ENCODE data around the gene DNAJC9.

The DNAJC9 gene

GRCh38 chr10:73238990-73239566 is 8.0 kb downstream of the DNAJC9 start:
- DNase-seq = no peak

DNA sequence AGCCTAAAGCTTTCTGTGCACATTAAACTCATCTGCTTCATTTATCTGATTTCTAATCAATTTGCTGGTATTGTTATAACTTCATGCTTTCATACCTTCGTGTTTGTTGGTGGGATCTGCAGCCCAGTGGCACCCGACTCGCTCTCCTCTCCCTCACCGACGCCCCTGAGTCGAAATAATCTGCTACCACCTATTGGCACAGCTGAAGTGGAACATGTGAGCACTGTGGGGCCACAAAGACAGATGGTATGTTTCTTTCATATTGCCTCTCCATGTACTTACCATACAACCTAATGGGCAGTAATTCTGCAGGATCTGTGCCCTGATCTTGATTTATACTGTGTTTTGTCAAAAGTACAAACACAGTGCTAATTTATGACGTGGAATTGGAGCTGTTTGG is 12.4 kb downstream of the DNAJC9 start:
- DNase-seq = no peak

DNA sequence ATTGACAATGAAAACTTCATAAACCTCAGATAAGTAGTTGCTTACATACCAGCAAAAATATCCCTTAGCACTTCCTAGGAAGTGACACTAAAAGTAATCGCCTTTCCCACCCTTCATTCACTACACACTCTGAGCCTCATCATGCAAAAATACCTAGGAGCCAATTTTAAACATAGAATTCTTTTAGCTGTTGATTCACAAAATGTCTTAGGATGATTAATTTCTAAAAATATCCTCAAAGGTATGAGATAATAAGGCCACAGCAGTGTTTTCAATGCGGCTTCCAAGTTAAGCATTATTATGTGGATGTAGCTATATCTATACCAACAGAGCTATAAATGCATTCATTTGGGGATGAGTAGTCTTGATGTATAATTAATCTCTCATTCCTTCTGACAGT is 13.2 kb downstream of the DNAJC9 start:
- DNase-seq = no peak

- DNase-seq = no peak
These were observed 14.2 kb downstream of the DNAJC9 start for GRCh38 chr10:73232887-73233286.

- DNase-seq = no peak
These were observed 17.5 kb downstream of the DNAJC9 start for GRCh38 chr10:73229567-73229966.

GRCh38 chr10:73228247-73228646 is 18.8 kb downstream of the DNAJC9 start:
- no peak for DNase-seq

- DNase-seq = no peak
These were observed 20.4 kb downstream of the DNAJC9 start for GRCh38 chr10:73226663-73227062.

- no peak for DNase-seq
These were observed 21.5 kb downstream of the DNAJC9 start for GRCh38 chr10:73225518-73225917.

- DNase-seq = no peak
These were observed 26.1 kb downstream of the DNAJC9 start for GRCh38 chr10:73220989-73221388.

GRCh38 chr10:73219384-73219783 is 27.7 kb downstream of the DNAJC9 start:
- DNase-seq = no peak

DNA sequence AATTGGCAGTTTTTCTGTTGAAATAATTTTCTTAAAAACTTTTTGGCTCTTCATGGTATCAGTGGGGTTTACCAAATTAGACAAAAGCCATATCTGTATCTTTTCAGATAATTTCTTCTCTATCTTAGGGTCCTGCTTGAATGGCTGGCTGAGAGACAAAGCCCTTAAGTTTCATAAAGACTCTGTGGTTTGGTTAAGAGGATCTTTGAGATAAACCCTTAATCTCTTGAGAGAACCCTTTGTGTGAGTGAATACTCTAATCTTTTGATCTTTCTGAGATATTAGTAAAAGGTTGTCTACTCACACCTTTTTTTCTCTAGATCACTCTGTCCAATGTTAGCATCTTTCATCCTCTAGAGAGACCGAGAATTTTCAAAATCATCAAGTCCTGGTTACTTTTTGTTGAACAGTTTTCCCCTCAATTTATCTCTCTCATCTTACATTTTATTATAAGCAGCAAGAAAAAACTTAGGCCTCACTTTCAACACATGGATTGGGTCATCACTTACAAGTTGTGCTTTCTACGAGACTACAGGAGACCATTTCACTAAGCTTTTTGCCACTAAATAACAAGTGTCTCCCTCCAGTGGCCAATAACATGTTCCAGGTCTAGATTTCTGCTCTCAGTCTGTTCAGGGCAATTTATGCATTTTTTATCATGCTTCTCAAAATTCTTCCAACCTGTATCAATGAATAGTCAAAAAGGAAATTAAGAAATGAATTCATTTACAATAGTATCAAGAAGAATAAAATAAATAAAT is 28.4 kb downstream of the DNAJC9 start:
- DNase-seq = no peak

DNA sequence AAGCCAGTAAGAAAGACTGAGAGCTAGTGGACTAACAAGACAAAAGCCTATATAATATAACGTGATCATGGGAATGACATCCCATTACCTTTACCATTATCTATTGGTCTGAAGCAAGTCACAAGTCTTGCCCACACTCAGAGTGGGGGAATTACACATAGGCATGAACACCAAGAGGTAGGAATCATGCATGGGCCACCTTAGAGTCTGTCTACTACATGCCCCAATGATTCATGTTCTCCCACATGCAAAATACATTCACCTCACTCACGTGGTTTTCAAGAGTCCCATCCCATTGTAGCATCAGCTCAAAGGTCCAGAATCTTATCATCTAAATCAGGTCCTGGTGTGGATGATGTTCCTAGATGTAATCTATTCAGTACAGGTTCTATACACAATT is 29.4 kb downstream of the DNAJC9 start:
- DNase-seq = no peak

GRCh38 chr10:73215749-73216148 is 31.3 kb downstream of the DNAJC9 start:
- no peak for DNase-seq

GRCh38 chr10:73211106-73211811 is 35.8 kb downstream of the DNAJC9 start:
- no peak for DNase-seq

GRCh38 chr10:73210395-73211105 is 36.5 kb downstream of the DNAJC9 start:
- no peak for DNase-seq

- no peak for DNase-seq
These were observed 37.4 kb downstream of the DNAJC9 start for GRCh38 chr10:73209705-73210104.

DNA sequence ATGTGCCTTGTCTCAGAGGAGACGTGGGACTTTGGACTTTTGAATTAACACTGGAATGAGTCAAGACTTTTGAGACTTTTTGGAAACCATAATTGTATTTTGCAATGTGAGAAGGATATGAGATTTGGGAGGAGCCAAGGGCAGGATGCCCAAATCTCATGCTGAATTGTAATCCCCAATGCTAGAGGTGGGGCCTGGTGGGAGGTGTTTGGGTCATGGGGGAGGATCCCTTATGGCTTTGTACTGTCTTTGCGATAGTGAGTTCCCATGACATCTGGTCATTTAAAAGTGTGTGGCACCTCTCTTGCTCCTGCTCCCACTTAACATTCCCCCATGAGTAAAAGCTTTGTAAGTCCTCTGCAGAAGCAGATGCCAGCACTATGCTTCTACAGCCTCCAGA is 39.2 kb downstream of the DNAJC9 start:
- no peak for DNase-seq

GRCh38 chr10:73206385-73206784 is 40.7 kb downstream of the DNAJC9 start:
- no peak for DNase-seq

DNA sequence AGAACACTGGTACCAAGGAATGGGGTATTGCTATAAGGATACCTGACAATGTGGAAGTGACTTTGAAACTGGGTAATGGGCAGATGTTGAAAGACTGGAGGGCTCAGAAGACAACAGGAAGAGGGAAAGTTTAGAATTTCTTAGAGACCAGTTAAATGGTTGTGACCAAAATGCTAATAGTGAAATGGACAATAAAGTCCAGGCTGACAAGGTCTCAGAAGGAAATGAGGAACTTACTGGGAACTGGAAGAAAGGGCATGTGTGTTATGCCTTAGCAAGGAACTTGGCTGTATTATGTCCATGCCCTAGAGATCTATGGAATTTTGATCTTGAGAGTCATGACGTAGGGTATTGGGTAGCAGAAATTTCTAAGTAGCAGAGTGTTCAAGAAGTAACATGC is 41.2 kb downstream of the DNAJC9 start:
- DNase-seq = no peak

DNA sequence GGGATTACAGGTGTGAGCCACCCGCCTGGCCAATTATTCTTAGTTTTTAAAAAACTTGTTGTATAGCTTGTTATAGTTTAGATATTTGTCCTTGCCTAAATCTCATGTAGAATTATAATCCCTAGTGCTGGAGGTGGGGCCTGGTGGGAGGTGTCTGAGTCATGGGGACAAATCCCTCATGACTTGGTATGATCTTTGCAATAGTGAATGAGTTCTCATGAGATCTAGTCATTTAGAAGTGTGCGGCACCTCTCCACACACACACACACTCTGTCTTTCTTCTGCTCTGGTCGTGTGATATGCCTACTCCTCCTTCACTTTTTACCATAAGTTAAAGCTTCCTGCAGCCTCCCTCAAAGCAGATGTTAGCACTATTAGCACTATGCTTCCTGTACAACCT is 42.0 kb downstream of the DNAJC9 start:
- no peak for DNase-seq
